ENCODE measurements around the gene SLC51A.

The SLC51A gene

DNA sequence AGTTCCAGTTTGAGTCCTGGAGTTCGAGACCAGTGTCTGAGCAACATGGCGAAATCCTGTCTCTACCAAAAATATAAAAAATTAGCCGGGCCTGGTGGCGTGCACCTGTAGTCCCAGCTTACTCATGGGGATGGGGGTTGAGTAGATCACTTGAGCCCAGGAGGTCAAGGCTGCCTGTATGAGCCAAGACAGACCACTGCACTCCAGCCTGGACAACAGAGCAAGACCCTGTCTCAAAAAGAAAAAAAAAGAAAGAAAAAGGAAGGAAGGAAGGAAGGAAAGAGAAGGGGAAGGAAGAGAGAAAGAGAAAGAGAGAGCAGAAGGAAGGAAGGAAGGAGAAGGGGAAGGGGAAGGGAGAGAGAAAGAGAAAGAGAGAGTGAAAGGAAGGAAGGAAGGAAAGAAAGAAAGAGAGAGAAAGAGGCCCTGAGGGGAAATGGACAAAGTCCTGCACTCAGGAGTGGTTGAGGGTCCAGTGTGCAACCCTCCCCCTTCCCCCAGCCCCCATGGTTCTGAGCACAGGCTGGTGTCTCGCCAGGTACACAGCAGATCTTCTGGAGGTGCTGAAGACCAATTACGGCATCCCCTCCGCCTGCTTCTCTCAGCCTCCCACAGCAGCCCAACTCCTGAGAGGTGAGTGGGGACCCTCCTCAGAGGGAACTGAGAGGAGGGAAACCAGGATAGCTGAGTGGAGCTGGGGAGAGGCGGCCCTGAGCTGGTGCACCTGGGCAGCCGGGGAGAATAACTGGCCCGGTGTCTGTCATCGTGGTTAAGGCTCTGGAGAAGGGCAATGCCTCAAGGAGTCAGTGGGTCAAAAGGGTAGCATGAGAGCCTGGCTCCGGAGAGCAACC is 1.2 kb downstream of the SLC51A start:
- DNase-seq, result no peak

GRCh38 chr3:196218155-196218712 is 1.9 kb downstream of the SLC51A start:
- DNase-seq, result no peak

DNA sequence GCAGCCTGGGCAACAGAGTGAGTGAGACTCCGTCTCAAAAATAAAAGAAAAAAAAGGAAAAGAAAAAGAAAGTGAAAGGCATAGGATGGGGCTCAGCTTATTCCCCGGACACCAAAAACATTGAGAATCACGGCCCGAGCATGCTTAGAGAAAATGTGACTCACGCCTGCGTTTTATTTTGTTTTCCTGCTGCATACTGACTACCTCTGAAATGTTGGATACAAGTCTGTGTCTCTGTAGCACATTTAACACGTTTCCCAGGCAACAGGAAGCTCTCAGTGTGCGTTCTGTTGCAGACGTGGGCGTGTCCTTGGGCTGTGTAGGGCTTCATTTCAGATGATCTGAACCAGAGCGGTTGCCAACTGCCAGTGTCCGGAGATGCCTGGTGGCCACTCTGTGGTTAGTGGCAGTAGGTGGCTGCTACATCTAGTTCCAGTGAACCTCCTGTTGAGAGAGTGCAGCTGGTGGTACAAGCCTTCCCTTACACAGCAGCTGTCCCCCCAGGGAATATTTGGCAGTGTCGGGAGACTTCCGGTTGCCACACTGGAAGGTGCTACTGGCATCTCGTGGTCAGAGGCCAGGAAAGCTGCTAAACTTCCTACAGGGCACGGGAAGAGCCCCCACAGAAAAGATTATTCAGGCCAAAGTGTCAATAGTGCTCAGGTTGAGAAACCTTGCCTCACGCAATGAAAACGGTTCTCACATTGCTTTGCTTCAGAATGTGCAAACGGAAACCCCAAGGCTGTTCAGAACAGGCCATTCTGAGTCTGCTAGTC is 3.0 kb downstream of the SLC51A start:
- peak; percentile 74 for DNase-seq

- no peak for DNase-seq
These were observed 3.6 kb downstream of the SLC51A start for GRCh38 chr3:196219970-196220311.

DNA sequence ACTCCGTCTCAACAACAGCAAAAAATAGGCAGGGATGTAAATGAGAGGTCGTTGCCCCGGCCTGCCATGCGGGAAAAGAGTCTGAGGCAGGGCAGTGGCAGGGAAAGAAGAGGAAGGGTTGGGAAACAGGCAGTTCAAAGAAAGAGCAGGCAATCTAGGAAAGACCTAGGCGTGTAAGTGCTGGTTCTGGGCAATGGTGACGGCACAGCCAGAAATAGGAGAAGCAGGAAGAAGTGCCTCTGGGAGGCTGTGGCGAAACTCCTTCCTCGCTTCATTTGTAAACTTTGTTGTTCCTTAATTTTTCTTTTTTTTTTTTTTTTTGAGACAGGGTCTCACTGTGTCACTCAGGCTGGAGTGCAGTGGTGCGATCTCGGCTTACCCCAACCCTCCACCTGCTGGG is 4.3 kb downstream of the SLC51A start:
- no peak for DNase-seq

- DNase-seq, result no peak
These were observed 4.7 kb downstream of the SLC51A start for GRCh38 chr3:196220991-196221390.

GRCh38 chr3:196222876-196223595 is 6.7 kb downstream of the SLC51A start:
- DNase-seq, result no peak

DNA sequence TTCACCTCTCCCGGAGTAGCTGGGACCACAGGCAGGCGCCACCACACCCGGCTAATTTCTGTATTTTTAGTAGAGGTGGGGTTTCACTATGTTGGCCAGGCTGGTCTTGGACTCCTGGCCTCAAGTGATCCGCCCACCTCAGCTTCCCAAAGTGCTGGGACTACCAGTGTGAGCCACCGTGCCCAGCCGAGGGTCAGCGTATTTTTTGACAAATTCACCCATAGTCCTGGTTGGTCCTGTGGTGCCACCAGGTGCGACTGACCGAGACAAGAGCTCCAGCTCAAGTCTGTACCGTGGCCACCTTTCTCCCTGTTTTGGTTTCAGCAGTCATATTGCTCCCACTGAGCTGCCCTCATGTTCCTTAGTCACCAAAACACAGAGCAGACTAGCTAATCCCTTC is 8.8 kb downstream of the SLC51A start:
- DNase-seq, result no peak

DNA sequence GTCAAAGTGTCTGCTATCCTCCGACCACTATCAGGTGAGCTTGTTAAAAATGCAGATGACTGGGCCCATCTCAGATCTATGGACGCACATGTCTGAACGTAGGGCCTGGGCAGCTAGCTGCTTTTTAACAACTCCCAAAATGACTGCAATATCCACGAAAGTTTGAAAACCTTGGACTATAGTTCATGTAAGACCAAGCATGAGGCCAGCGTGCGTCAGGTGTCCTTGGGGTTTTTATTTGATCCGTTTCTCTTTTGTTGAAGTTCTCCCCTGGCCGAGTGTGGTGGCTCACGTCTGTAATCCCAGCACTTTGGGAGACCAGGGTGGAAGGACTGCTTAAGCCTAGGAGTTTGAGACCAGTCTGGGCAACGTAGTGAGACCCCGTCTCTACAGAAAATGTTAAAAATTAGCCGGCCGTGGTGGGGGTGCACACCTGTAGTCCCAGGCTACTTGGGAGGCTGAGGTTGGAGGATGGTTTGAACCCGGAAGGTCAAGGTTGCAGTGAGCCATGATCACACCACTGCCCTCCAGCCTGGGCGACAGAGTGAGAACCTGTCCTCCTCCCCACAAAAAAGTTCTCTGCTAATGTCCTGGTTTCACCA is 9.5 kb downstream of the SLC51A start:
- DNase-seq, result no peak

GRCh38 chr3:196227121-196227561 is 10.8 kb downstream of the SLC51A start:
- no peak for DNase-seq

DNA sequence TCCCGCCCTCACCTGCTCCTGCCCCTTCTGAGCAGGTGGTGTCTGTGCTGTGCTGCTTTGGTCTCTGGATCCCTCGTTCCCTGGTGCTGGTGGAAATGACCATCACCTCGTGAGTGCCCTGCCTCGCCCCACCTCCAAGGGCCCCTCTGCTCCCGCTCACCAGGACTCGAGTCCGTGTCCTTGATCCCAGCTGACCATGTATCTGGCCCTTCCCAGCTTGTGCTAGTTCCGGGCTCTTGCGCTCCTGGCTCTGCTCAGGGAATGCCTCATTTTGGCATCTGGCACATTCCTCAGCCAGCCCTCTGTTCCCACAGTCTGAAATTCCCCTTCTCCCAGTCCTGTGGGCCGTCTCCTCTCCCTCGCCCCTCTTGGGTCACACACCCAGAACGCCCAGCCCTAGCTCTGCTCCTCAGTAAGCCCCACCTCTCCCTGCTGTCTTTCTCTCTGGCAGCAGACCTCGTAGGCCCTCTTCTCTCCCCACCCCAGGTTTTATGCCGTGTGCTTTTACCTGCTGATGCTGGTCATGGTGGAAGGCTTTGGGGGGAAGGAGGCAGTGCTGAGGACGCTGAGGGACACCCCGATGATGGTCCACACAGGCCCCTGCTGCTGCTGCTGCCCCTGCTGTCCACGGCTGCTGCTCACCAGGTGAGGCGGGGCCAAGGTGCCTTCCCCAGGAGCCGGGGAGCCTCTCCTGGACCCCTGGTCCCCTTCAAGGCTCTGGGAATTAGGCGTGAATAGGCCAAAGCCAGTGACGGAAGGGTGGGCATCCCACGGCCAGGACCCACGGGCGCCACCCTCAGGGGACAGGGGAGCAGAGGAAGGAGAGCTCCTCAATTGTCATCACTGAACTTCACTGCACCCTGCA is 11.5 kb downstream of the SLC51A start:
- DNase-seq, result no peak

DNA sequence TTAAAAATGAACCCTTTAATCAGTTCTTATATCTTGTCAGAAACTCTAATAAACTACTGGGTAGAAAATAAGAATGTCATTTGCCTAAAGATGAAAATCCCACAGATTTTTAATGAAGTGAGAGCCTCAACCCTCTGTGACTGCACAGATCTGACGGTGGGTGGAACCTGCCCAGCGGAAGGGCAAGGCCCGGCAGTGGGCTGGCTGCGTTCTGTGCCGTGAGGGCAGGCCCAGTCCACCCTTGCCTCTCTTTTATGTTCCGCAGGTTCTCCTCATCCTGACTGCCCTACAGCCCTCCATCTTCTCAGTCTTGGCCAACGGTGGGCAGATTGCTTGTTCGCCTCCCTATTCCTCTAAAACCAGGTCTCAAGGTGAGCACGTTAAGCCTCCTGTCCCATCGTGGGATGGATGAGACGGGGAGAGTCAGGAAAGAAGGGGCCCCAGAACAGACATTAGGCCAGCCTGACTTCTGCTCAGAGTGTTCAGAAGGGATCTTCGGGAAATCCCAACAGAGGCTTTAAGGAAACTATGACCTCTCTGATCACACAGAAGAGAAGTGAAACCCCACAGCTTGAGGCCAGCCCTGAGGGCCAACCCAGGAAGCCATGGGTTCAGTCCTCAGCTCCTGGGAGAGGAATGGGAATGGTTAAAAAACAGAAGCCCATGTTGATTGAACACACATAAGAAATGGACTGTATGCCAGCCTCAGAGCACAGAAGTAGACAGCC is 16.0 kb downstream of the SLC51A start:
- no peak for DNase-seq

DNA sequence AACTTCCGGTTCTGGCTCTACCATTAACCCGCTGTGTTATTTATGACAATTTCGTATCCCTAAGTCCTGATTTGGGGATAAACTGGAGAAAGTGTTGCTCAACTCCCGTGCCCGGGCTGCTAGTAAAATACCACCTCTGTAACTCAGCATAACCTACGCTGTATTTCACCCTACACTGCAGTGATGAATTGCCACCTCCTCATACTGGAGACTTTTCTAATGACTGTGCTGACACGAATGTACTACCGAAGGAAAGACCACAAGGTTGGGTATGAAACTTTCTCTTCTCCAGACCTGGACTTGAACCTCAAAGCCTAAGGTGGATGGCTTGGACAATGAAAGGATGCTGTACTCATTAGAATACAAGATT is 16.5 kb downstream of the SLC51A start:
- no peak for DNase-seq

- no peak for DNase-seq
These were observed 19.3 kb downstream of the SLC51A start for GRCh38 chr3:196235452-196236122.

- no peak for DNase-seq
These were observed 19.9 kb downstream of the SLC51A start for GRCh38 chr3:196236223-196236622.

- DNase-seq, result no peak
These were observed 20.9 kb downstream of the SLC51A start for GRCh38 chr3:196237203-196237602.

DNA sequence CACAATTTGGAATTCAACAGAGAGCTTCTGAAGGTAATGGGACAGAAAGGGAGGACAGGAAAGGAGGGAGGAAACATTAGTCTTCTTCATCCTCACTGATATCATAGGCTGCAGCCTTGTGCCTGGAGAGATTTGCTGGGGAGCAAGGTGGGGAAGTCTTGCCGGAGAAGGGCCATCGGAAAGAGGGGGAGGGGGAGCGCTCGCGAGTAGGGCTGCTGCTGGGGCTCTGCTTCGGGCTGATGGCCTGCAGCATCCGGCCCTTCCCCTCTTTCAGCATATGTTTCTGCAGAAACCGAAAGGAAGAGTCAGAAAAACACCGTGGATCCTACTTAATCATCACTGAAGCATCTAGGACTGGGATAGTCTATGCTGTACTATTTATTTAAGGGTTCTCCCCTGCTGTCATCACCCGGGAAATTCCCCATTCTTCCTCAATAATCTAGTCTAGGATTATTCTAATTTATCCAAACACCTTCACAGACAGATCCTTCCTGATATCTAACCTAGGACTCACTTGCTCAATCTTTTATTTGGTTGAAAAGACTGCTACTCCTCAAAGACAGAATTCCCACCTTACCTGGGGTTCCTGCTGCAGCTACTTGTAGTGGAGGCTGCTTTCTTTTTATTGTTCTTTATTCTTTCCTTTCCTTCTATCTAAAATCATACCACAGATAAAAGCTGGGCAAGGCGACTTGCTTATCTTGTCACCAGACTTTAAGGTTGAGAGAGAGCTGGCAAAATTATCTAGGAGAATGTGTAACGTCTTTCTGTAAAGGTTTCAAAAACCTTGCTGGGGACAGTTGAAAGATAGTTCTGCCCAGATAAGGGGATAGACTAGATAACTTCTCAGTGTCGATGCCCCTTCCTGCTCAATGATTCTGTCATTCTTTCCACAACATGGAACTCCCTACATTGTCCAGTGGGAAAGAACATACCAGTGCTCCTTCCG is 22.6 kb downstream of the SLC51A start:
- DNase-seq, result peak; percentile 5

DNA sequence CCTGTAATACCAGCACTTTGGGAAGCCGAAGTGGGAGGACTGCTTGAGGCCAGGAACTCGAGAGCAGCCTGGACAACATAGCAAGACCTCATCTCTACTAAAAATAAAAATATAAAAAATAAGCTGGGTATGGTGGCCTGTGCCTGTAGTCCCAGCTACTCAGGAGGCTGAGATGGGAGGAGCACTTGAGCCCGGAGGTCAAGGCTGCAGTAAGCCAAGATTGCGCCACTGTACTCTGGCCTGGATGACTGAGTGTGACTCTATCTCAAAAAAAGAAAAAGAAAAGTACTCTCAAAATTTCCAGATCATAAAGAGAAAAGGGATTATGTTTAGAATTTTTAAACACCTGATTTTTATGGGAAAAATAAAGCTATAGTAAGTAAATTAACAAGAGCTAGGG is 24.1 kb downstream of the SLC51A start:
- DNase-seq, result no peak

DNA sequence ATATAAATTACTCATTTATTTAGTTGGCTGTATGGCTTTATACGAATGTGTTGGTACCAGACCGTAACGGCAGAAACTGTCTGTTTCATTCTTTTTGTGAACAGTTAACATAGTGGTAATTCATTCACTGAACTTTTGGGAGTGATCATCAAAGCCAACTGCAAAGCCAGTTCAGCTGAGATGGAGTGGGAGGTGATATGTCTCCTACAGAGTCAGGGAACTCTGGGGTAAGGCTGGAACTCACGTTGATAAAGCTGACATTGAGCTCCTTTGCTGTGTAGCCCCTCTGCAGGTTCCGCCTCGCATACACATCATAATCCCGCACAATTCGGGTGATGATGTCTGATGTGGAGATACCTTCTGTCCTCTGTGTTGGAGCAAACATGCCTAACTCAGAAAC is 25.4 kb downstream of the SLC51A start:
- DNase-seq, result no peak

All from NCI-H226 (cell line).